ENCODE results near the gene ING2.
"Not testable (repeated sequence)": the region's sequence is repeated elsewhere in the genome, so short reads cannot be mapped to it uniquely, and the experiment has no call there.

The ING2 gene, protein sequence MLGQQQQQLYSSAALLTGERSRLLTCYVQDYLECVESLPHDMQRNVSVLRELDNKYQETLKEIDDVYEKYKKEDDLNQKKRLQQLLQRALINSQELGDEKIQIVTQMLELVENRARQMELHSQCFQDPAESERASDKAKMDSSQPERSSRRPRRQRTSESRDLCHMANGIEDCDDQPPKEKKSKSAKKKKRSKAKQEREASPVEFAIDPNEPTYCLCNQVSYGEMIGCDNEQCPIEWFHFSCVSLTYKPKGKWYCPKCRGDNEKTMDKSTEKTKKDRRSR

GRCh38 chr4:183504930-183505610 is at the start of gene ING2:
ING2 (plus strand) TSS chr4:183505058; CDS start chr4:183505196, 138 bp downstream.
- DNase-seq = peak in 1 of 2 experiments; percentile 19

DNA sequence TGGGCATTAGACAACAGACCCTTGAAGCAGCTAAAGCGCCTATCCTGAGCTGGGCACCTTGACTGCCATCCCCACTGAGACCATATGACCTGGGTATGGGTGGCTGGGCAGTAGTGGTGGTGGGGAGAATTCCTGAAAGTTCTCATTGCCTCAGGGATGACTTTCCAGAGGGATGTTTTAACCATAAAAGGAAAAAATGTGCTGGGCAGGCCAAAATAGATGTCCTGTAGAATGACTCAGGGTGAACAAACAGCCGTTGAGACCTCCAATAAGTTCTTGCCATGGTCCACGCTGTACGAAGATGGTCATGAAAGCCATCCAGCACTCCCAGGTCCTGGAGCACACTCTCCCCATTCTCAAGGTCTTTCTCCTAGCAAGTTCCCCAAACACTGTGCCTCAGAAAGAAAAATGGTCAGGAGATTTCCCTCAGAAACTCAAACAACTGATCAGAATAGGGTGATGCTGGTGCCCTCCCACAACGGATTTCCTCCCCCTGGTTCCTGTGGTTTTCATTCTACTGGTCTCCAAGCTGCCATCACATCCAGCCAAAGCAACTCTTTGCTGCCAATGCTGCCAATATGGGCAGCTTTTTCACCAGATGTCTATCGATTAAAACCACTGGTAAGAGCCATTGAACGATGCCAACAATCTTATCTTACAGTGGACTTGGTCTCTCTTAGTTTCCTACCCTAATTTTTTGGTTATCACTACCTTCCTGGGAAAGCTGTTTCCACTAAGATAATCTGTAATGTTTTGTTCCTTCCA is 49.2 kb upstream of the ING2 start:
- DNase-seq = no peak

- DNase-seq = no peak
Measured at GRCh38 chr4:183458005-183458404, 46.9 kb upstream of the ING2 start.

DNA sequence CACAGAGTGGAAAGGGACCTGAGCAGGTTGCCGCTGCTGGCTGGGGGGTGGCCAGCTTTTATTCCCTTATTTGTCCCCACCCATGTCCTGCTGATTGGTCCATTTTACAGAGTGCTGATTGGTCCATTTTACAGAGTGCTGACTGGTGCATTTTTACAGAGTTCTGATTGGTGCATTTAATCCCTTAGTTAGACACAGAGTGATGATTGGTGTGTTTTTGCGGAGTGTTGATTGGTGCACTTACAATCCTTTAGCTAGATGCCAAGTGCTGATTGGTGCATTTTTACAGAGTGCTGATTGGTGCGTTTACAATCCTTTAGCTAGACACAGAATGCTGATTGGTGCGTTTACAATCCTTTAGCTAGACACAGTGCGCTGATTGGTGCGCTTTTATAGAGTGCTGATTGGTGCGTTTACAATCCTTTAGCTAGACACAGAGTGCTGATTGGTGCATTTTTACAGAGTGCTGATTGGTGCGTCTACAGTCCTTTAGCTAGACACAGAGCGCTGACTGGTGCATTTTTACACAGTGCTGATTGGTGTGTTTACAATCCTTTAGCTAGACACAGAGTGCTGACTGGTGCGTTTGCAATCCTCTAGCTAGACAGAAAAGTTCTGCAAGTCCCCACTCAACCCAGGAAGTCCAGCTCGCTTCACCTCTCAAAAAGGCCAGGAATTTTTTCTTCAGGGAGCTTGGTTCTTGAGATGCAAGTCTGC is 40.8 kb upstream of the ING2 start:
- not testable (repeated sequence) for DNase-seq

DNA sequence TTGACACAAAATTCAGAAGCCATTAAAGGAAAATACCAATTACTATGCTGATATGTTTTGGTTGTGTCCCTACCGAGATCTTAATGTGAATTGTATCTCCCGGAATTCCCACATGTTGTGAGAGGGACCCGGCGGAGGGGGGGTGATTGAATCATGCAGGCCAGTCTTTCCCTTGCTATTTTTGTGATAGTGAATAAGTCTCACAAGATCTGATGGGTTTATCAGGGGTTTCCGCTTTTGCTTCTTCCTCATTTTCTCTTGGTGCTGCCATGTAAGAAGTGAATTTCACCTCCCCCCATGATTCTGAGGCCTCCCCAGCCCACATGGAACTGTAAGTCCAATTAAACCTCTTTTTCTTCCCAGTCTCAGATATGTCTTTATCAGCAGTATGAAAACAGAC is 39.0 kb upstream of the ING2 start:
- not testable (repeated sequence) for DNase-seq

- no peak for DNase-seq
Measured at GRCh38 chr4:183467246-183467645, 37.6 kb upstream of the ING2 start.

DNA sequence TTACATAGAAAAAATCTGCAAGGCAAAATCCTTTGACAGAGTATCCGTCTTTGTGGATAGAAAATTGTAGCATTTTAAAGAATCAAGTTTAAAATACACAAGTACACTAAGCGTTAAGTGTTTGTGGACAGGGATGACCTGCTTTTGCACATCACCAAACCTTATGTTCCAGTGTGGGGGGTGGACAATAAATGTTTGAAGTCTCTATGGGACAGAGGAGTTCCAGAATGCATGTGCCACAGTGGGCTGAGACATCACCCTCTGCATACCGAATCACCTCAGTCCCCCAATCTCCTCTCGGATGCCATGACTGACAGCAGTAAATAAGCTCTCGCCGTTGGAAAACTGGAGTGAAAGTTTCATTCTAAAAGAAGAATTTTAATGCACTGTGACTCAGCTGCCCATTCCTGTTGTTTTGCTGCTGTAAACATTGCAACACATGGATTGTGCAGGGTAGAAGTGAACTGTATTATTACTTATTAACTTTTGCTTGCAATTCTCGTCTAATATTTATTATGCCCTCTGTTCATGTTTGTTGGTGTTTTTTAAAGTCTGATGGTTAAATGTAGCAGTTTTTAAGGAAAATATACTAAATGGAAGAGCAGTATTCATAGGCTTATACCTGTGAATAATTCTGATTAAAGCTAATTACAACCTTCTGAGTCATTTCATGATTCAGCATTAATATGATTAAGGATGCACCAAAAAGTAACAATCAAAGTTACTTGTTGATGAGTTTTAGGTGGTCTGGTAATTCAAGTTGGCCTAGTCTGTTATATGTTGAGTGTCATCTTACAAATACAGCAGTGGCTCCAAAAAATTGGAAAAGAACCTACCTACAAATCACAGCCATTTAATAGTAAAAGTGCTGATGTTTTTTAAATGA is 36.4 kb upstream of the ING2 start:
- no peak for DNase-seq

DNA sequence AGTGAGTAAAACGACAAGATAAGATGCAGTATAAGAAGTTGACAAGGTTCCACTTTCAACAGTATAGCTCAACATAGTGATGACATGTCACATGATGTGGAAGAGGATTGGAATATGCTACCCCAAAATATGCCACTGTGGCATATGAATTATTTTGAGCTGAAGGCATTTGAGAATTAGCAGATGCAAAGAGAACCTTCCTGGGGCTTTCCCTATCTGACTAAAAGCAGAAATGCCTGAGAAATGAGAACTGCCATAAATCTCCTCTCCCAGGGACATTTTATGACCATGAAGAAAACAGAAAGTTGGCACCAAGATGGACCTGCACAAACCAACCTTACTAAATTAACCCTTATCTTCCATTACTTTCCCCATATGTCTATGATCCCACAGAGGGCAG is 35.6 kb upstream of the ING2 start:
- no peak for DNase-seq

- no peak for DNase-seq
Measured at GRCh38 chr4:183469936-183470335, 34.9 kb upstream of the ING2 start.

DNA sequence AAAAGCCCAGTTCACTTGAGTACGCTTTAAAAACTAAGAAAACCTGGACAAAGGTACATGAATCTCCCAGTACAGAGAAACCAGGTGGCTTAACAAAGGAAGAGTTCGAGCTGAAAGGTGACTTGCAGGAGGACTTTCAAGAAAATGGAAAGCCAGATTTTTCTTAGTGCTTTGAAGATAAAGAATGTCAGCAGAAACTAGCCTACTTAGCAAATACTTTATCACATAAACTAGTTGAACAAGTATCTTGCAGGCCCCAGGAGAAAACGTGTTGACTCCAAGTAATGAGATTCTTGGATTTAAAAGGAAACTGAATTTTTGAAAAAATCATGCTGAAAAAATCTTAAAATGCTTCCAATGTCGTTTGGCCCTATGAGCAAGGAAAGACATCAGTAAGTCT is 34.0 kb upstream of the ING2 start:
- no peak for DNase-seq

DNA sequence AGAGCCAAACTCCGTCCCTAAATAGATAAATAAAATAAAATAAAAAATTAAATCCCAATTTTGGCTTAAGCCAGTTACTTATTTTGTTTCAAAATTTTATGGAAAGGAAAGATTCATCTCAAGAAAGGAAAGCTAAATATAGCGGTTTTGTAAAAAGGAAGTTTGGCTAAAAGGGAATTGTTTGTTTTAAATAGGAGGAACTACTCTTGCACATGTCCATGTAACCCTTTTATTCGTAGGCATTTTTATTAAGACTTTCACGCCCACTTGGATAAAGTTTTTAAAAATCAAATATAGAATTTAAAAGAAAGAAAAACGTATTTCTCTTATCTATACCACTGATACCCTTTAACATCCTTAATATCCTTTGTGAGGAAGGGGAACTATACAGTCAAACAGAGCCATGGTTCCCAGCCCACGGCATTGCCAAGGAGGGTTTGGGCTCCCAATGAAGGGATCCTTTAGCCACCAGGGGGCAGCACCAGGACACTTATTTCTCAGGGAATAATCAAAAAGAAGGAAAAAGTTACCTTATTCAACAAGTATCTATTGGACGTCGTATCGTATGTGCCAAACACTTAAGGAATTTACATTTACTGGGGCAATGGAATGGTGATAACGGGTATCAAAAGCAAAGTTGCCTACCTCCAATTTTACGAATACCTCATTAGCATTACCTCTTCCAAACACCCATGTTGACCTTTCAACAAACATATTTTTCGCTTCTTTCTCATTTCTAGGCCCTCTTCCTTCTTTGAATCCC is 32.7 kb upstream of the ING2 start:
- DNase-seq = peak; percentile 18 to 44

- DNase-seq = no peak
Measured at GRCh38 chr4:183478123-183478522, 26.7 kb upstream of the ING2 start.

- no peak for DNase-seq
Measured at GRCh38 chr4:183478926-183479325, 25.9 kb upstream of the ING2 start.

DNA sequence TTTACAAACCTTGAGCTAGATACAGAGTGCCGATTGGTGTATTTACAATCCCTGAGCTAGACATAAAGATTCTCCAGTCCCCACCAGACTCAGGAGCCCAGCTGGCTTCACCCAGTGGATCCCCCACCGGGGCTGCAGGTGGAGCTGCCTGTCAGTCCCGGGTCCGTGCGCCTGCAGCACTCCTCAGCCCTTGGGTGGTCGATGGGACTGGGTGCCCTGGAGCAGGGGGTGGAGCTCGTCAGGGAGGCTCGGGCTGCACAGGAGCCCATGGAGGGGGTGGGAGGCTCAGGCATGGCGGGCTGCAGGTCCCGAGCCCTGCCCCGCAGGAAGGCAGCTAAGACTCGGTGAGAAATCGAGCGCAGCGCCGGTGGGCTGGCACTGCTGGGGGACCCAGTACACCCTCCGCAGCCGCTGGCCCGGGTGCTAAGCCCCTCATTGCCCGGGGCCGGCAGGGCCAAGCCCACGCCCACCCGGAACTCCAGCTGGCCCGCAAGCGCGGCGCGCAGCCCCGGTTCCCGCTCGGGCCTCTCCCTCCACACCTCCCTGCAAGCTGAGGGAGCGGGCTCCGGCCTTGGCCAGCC is 22.3 kb upstream of the ING2 start:
- not testable (repeated sequence) for DNase-seq

DNA sequence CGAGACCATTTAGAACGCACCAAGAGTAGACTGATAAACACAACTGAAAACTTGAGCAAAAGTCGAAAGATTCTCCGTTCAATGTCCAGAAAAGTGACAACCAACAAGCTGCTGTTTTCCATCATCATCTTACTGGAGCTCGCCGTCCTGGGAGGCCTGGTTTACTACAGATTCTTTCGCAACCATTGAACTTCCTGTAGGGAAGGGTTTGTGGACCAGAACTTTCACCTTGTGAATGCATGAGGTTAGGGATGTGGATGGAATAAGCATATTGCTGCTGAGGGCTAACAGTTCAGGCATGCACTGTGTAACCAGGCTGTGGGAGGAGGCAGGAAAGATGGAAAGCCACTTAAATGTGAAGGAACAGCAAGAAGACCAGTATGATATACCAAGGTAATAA is 20.9 kb upstream of the ING2 start:
- DNase-seq = no peak

DNA sequence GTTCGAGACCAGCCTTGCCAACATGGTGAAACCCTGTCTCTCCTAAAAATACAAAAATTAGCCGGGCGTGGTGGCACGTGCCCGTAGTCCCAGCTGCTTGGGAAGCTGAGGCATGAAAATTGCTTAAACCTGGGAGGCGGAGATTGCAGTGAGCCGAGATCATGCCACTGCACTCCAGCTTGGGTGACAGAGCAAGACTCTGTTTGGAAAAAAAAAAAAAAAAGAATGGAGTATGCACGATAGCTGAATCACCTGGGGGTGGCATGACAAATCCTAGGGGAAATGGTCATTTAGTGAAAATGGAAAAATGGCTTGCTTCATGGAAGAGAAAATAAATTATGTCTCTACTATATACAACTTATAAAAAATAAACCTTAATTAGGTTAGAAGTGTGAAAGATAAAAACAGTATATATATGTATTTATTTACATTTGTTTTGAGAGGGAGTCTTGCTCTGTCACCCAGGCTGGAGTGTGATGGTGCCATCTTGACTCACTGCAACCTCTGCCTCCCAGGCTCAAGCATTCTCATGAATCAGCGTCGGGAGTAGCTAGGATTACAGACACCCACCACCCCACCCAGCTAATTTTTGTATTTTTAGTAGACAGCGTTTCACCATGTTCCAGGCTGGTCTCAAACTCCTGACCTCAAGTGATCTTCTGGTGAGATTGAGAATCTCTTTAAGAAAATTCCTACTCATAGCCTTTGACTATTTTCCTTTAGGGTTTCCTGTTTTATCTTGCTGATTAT is 19.3 kb upstream of the ING2 start:
- no peak for DNase-seq

DNA sequence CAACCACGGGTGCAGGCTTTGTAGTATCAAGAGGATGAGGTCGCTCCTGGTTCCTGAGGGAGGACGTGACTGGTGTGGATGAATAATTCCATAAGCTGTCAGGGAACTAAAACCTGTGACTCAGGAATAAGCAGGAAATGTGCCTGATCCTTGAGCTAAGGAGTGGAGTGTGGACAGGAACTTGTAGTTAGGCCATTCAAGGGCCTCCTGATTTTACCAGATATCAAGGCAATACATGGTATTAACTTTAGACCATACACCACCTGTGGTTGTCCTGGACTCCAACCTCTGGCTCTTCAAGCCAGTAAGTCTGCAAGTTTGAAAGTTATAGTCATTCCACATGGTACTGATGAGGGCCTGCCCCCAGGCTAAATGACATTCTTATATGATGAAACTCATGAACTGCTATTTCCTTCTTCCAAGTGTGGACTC is 12.1 kb upstream of the ING2 start:
- no peak for DNase-seq

GRCh38 chr4:183493246-183493645 is 11.6 kb upstream of the ING2 start:
- DNase-seq = no peak

DNA sequence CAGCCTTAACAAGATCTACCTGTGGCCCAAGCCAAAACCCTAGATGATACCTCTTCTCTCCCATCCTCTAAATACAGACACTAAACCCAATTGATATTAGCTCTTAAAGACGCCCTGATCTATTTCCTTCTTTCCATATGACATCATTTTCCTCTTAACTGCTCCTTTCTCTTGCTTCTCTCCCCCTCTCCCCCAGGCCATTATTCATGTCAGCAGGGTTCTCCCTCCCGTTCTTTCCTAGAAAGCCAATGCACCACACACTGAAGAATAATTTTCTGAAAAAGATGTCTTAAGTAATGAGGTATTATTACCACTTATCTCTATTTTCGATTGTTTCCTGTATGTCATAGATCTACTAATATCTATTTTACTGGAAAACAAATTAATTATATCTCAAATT is 9.7 kb upstream of the ING2 start:
- DNase-seq = no peak

DNA sequence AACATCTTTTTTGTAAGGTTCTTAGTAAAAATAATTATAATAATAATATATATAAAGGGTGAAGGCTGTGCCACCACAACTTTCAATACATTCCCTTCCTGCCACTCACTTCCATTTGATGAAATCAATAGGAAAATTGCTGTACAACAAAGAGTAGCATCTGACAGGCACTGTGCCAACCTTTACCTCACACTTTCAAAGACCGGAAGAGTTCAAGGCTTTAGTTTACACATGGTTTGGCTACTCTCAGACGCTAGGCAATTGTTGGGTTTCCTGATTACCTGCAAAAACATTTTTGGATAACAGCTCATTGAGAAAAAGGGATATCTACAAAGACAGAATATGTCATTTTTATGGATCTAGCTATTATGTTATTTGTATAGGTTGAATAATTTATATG is 5.5 kb upstream of the ING2 start:
- DNase-seq = peak in 1 of 2 experiments; percentile 3
